Hematopoietic multipotent progenitor cell treated with erythropoietin and hydrocortisone succinate and interleukin-3 and kit ligand, for 4 days (in vitro differentiated cells): ENCODE measurements around the gene LMOD2.

ENCODE experiments used
- DNase-seq: peaks from one replicate; pipeline ENCODE4 v3.0.0-alpha.2; 2015

The LMOD2 gene

DNA sequence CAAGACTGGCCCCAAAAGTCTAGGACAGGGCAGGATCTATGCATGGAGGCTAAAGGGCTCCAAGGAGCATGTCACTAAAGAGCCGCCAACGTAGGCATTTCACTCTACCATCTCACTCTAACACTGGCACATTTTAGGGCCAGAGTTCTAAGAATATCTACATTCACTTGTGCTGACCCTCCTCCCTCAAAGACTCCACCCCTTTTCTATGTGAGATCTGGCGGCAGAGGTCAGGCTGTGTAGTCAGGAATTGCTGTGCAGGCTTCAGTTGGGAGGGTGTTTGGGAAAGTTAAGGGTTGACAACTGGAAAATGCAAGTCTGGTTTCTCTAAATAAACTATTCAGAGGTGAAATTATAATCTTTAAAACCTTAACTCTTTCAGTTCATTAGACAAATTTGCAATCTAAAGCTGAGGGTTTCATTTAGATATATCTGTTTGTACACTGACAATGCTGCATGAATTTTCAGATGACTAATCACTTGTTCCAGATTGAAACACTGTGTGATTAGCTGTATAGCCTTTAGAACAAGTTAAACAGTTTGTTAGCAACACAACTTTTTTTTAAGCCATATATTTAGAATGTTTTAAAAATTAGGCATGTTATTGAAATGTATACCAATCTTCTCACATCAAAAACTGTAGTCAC lies 18.2 kb downstream of the LMOD2 start:
- no peak for DNase-seq

DNA sequence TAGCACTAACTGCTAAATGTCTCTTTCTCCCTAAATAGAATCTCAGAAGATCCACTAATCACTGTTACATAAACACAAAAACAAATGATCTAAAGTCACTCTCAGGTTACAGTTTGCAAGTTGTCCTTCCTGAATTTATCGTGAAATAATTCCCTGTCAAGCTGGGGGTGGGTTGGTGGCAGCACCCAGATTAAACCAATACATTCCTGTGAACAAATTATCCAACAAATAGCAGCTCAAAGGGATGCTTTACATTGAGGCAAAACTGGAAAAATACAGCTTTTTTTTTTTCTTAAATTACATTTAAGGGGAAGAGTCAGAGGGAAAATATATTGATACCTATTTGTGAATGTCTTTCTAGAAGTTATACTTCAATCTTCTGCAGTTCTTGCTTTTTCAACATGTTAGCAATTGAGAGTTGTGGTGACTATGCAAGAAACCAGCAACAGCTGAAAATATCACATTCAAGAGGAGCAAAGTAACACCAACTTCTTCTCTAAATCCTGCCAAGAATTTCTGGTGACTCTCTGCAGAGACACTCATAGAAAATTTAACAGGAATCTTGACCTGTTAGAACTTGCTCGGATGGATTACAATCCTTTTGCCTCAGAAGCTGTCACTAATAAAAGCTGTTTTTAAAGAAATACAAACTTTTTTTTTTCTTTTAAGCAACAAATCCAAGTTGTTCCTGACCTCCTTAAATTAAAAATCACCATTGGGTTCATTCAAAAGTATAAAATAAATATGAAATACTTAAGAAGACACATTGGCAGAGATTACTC lies 18.9 kb downstream of the LMOD2 start:
- DNase-seq, result no peak

DNA sequence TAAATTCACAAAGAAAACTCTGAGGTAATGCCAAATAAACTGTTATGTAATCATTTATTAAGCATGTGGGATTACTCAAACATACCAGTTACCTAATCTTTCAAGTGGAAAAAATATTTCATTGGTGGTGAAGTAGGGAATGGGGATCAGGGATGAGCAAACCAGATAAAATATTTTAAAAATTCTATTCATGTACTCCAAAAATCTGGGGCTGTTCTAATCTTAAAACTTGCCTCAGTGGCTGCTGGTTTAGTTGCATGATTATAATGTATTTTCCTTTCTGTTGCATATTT lies 19.5 kb downstream of the LMOD2 start:
- DNase-seq, result no peak

DNA sequence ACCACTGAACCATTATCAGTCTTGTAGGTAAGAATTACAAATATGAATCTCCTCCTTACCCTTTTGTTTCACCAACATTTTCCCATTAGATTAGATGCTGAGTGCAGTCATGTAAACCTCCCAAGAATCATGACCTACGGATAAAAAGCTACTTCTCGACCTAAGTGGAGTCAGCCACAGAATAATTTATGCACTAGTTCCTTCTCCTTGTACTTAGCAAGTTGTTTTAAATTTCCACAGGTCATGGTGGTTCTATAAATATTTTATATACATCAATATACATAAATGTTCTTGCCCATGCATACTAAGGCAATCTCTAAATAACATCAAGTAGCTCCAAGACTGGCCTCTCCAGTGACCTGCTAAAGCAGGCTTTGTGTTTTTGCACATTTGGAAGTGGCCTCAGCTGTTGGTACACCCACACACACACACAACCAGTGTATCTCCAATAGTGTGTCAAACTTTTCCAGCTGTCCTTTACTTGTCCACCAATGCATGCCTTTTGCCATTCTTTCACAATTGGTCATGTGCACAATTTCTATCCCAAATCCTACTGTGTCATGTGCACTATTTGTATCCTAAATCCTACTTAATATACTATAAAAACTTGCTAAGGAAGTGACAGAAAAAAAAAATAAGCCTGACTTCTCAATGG lies 21.5 kb downstream of the LMOD2 start:
- DNase-seq, result no peak

DNA sequence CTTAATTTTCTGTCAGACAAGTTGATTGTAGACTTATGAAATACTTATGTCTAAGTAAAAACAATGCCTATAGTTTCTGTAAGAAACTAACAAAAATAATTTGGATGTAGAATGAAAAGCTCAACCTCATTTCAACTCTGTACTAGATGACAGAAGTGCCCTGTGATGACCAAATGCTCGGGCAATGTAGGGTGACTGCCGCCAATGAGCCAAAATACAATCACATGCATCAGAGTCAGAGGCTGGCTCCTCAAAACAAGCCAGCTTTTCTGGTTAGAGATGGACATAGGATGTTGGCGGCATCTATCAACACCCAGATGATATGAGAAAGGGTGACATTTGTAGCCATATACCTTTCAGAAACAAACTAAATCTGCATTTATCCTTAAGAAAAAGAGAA lies 23.9 kb downstream of the LMOD2 start:
- no peak for DNase-seq

DNA sequence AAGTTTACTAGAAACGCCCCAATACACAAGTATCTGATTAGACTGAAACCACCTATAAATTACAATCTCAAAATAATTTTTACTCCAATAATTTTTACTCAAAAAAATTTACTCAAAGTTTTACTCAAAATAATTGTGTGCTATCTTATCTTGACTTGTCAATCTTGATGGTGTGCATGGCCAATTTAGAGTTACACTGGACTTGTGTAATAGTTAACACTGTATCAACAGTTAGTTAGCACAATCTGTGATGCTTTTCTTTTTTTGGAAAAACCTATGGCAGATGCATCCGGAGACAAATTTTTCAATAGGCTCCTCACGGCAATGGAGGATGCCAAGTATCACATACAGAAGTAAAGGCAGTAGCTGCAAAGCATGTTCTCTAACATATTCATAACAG lies 24.9 kb downstream of the LMOD2 start:
- DNase-seq, result peak; percentile 8

DNA sequence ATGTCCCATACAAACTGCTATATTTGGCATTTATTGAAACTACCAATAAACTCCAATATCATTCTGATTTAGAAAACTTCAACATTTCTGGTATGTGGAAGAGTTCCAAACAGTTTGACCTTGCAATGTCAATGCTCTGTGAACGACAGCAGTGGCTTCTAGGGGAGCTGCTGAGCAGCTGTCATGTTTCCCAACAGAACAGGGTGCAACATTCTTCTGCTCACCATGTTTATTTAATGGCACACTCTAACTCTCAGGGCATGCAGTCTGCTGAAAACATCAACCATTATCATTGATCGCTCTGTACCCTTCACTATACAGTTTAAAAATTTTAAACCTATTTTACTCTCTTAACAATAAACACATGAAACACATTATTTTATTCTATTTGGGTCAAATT lies 25.9 kb downstream of the LMOD2 start:
- no peak for DNase-seq

DNA sequence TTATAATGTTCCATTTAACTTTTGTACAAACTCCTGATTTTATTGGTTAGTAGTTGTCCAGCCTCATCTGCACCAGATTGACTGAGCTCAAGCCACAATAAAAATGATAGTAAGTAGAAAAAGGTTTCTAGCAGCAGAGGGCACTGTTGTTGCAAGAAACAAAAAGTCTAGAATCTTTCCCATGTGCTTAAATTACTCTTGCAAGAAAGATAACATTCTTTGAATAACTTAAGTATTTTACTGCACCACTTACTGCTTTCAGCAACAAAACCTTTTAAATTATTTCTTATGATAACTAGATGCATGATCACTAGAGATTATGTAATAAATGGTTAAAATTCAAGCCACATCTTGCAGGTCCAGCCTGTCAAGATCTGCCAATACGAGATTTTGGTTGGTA lies 27.0 kb downstream of the LMOD2 start:
- DNase-seq, result peak; percentile 84

DNA sequence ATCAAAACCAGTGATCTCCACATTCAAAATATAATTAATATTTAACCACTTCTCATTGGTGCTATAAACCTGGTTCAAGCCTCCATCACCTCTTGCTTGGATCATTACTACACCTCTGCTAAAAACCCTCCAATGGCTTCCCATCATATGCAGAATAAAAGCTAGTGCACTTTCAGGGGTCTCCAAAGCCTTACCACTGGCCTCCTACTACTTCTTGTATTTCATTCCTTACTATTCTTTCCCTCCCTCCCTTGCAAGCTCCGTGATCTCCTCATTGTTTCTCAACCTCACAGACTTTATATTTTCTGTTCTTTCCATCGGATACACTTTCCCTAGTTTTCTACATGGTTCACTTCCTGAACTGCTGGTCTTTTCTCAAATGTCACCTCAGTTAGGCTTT lies 31.5 kb downstream of the LMOD2 start:
- no peak for DNase-seq

DNA sequence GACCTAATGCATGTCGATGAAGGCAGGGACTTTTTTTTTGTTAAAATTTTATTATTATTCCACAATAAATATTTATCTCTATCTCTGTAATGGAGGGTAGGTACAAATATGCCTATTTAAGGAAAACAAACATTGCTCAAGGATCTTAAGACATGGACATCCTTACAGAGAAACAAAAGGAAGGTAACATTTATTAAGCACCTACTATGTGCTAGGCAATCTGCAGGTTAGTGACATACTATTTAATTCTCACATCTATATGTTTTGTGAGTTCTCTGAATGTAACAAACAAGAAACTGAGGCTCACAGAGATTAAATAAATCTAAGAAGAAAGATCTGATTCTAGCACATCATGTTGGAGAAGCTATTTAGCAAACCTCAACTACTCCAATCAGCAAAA lies 32.1 kb downstream of the LMOD2 start:
- no peak for DNase-seq

DNA sequence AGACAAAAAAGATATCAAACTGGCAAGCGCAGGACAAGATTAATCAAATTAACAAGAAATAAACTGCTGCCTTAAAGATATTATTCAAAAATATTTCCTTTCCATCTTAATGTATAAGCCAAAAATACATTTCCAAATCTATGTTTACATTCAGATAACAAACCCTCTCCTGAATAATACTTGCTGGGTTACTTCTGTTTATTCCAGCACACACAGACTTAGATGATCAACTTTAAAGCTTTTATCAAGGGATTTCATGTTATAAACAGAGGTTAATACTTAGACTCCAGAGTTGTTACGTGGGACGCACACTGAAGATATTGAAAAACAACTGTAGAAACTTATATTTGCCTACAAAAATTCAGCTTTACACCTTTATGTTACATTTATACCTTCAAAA lies 33.6 kb downstream of the LMOD2 start:
- DNase-seq, result no peak

DNA sequence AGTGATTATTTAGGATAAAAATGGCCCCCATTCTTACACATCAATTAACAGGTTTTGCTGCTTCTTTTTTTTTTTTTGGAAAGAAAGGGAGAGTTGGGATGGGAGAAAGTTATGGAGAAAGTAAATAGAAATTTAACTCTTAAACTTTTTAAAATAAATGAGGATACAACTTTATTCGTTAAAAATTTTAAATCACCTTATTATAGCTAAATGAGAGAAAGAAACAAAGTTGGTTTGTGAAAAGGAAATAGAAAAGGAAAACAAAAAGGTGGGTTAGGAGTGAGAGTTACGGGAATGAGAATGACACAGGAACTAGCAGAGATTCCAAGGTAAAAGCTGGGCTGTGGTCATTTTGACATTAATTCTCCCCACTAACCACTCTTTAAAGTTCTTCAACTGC lies 34.9 kb downstream of the LMOD2 start:
- DNase-seq, result no peak

DNA sequence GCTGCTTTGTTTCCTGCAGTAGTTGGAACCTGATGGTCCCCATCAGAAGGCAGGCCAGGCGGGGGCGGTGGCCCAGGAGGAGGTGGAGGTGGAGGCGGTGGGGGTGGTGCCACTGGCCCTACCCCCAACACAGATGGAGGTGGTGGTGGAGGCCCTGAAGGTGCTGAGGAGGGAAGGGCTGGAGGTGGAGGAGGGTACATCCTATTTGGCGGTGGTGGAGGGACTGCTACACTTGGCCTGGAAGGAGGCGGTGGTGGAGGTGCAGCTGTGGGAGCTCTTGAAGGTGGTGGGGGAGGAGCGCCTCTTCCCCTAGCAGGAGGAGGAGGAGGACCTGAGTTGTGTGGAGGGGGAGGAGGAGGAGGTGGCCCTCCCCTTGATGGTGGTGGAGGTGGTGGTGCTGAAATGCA lies 36.8 kb downstream of the LMOD2 start:
- DNase-seq, result no peak

DNA sequence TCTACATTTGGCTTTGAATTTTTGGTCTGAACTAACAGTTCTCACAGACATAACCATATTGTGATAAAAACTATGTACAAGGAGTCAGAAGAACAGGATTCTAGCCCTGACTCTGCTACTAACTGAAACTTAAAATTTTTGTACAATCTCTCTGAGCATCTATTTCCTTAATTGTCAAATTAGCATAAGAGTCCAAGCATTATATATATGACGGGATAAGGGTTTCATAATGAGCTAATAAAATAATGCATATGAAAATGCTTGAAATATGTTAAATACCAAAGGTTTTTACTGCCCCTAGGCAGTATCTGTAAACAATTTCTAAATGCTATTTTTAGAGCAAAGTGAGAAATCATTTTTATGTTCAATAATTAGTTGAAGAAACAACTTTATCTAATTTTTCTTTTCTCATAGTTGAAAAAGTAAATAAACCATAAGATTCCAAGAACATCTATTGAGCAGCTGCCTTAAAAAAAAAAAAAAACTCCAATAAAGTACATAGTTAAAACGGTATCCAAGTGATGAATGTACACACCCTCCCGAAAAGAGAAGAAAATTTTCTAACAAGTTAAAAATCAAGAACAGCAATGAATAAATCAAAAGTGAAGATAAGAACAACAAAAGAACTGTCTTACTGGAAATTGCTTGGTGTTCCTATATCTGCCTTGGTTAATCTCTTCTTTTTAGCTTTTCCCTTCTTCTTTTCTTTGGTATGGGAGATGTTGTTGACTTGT lies 40.4 kb downstream of the LMOD2 start:
- no peak for DNase-seq

DNA sequence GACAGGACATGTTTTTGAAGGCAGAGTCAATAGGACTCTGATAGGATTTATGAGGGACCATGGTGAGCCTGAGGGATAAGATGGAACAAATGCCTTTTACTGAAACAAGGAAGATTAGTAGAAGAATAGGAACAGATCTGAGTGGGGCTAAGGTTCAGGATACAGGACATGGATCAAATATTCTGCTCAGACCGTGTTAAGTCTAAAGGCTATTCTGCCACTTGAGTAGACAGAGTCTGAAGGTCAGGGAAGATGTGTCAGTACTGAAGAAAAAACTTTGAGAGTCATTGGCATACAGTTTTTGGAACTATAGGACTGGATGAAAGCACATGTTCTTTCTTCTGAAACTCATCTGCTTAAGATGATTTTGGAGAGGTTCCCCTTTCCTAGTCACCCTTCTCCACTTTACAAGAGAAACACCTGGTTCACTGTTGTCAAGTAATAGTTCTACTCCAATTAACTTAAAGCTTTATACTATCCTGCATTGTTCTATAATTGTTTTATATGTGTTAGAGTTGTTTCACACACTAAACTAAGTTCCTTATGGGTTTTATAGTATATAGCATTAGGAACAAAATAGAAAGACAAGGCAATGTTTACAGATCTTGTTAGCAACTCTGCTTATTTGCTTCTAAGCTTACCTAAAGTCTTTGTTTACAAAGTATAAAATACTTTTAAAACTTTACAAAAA lies 49.7 kb downstream of the LMOD2 start:
- no peak for DNase-seq

DNA sequence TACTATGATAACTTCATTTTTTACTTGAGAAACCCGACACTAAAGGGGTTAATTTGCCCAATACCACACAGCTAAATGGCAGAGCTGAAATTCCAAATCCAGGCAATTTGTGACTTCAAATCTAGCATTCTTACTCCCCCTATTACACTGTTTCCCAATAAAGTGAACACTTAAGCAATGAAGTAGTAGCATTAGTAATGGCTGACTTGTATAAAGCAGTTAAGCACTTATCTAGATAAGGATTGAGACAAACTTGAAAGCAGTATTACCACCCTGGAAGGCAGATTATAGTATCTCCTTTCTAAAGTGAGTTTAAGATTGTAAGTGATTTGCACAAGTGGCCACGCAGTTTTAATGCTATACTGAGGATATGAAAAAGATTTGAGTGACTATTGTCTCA lies 53.9 kb downstream of the LMOD2 start:
- DNase-seq, result peak; percentile 23

DNA sequence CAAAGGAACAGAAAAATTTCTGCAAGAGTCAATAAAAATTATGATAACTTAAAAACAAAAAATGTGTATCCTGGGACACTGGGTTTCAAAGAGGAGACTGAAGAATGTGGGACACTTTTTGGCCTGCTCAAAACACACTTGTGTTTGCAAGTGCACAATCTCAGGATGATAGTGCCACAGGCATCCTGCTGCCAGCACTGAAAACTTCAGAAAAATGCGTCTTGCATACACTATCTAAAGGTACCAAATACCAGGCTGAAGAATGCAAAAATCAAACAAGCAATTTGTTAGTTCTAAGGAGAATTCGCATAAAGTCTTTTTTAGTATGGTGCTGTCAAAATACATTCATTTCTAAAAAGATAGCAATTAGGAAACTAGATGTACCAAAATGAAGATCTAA lies 55.0 kb downstream of the LMOD2 start:
- no peak for DNase-seq

DNA sequence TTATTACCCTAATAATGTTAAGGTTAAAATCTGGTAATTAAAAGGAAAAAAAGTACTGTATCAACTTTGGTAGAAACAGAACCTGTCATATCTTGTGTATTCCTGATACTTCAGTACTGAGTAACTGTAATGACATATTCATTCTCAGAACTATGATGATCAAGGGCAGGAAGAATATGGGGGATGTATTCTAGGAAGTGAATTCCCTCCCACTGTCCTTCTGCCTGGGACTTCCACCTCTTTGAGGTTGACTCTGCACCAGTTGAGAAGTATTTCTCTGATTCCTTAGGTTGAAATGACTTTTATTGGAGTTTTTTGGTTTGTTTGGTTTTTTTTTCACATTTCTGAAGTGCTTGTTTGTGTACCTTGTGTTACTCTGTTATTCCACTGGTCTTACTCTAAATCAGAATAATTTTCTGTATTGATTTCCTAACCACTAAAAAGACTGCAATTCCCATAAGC lies 56.2 kb downstream of the LMOD2 start:
- DNase-seq, result no peak

DNA sequence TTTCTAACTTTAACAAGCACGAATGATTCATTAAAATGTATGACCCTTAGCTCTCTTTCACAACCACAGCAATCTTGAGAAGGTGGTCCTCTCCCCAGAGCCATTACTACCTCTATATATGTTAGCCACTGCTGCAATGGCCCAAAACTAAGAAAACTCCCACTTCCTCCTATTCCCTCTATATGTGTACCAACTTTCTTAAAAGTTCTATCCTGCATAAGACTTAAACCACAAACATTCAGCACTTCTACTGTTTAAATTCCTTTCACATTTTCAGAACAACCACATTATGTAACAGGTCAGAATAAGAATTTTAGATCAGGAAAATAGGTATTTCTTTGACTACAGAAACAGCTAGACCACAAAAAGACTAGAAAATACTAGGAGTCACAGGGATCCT lies 57.0 kb downstream of the LMOD2 start:
- DNase-seq, result peak; percentile 19
